OCI-LY1 (cell line): ENCODE data around the gene MAN1C1.
A peak's percentile ranks its signal among the peaks of the same experiment; 100 is the strongest.

Experiments
- EZH2 ChIP-seq: fragments of 200-600 bp; sonication (generic), shearing (Covaris generic); IDR thresholded peaks from 2 replicates; pipeline ENCODE4 v1.8.0; 2017; ENCODE audit warnings: borderline replicate concordance, mixed run types, mild to moderate bottlenecking, antibody characterized with exemption, low read length, moderate library complexity, mixed read lengths
- TF ChIP-seq, protein P1 (sequence below): fragments of 200-600 bp; sonication (generic), shearing (Covaris generic); IDR thresholded peaks from 2 replicates; pipeline ENCODE4 v1.5.1; 2017; ENCODE audit warnings: mild to moderate bottlenecking, antibody characterized with exemption, low read length, moderate library complexity, mixed read lengths

- TF ChIP-seq, protein P1, sequence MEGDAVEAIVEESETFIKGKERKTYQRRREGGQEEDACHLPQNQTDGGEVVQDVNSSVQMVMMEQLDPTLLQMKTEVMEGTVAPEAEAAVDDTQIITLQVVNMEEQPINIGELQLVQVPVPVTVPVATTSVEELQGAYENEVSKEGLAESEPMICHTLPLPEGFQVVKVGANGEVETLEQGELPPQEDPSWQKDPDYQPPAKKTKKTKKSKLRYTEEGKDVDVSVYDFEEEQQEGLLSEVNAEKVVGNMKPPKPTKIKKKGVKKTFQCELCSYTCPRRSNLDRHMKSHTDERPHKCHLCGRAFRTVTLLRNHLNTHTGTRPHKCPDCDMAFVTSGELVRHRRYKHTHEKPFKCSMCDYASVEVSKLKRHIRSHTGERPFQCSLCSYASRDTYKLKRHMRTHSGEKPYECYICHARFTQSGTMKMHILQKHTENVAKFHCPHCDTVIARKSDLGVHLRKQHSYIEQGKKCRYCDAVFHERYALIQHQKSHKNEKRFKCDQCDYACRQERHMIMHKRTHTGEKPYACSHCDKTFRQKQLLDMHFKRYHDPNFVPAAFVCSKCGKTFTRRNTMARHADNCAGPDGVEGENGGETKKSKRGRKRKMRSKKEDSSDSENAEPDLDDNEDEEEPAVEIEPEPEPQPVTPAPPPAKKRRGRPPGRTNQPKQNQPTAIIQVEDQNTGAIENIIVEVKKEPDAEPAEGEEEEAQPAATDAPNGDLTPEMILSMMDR, result peak; percentile 33; the same call in 1 of the 2 replicates
- TF ChIP-seq EZH2, result no peak
Observed at GRCh38 chr1:25610822-25611630, 5.6 kb upstream of the MAN1C1 start.
